Tibial nerve (tissue), 4 donors: Measurements from ENCODE around the gene CASKIN1. TPM values are rescaled to one million over a fixed set of nuclear protein-coding genes. Genes with fewer than 3 reads are reported as not detected.

Experiments used
- DNase-seq, 2 donors: peaks; one replicate each; pipeline ENCODE4 v3.0.0-alpha.2; 2019; ENCODE audit warnings: low spot score in 2 of 2
- H3K27ac ChIP-seq, 4 donors: fragments of 200-600 bp; sonication (generic) in 3 of 4; one replicate each; pipeline ENCODE4 v1.5.1; 2017 to 2019; ENCODE audit warnings: mild to moderate bottlenecking in 1 of 4
- H3K27me3 ChIP-seq, 2 donors: fragments of 200-600 bp; sonication (generic) in 1 of 2; one replicate each; pipeline versions ENCODE4 v1.5.1 to v1.6.0; 2017 to 2019
- H3K36me3 ChIP-seq, 3 donors: fragments of 200-600 bp; sonication (generic); one replicate each; pipeline ENCODE4 v1.5.1; 2018 to 2019
- H3K4me1 ChIP-seq, 4 donors: fragments of 200-600 bp; sonication (generic) in 3 of 4; one replicate each; pipeline ENCODE4 v1.5.1; 2017 to 2019
- H3K4me3 ChIP-seq, 4 donors: fragments of 200-600 bp; sonication (generic) in 3 of 4; one replicate each; pipeline ENCODE4 v1.5.1; 2017 to 2019; ENCODE audit warnings: mild to moderate bottlenecking in 1 of 4, moderate library complexity in 1 of 4
- H3K9me3 ChIP-seq, 4 donors: fragments of 200-600 bp; sonication (generic) in 3 of 4; one replicate each; pipeline ENCODE4 v1.5.1; 2017 to 2019
- EP300 ChIP-seq, 2 donors: sonication (generic); formaldehyde crosslinking; IDR thresholded peaks; one replicate each; pipeline ENCODE4 v1.6.1; 2017; ENCODE audit warnings: antibody characterized with exemption in 2 of 2, mild to moderate bottlenecking in 1 of 2
- POLR2A ChIP-seq, 2 donors: fragments of 450-650 bp; IDR thresholded peaks; one replicate each; pipeline ENCODE4 v1.6.1; 2017; ENCODE audit warnings: antibody characterized with exemption in 2 of 2, mild to moderate bottlenecking in 2 of 2, moderate library complexity in 2 of 2
- WGBS, 2 donors: methylation state at CpG; one replicate each; pipeline ENCODE4 v1.1.5; 2018; 5-methylcytosine and 5-hydroxymethylcytosine counted together
- total RNA-seq, 4 donors: library from RNA; depleted of rRNA; stranded (reverse); fragments of >200 nt; gene quantifications; one replicate each; pipeline ENCODE4 v1.1.0, GENCODE V29; 2016
- TF ChIP-seq, protein P1 (sequence below), 5 experiments: fragments of 200-600 bp in 3 of 5; fragments of 450-650 bp in 2 of 5; sonication (generic) in 3 of 5; IDR thresholded peaks; one replicate each; pipeline ENCODE4 v1.5.1; 2016 to 2019; ENCODE audit warnings: antibody characterized with exemption in 5 of 5, mild to moderate bottlenecking in 3 of 5, moderate library complexity in 2 of 5

The CASKIN1 gene
- total RNA-seq, 4 donors from 2014 or later, result 0.20 to 0.63 (median 0.30) TPM; not detected in 1

DNA sequence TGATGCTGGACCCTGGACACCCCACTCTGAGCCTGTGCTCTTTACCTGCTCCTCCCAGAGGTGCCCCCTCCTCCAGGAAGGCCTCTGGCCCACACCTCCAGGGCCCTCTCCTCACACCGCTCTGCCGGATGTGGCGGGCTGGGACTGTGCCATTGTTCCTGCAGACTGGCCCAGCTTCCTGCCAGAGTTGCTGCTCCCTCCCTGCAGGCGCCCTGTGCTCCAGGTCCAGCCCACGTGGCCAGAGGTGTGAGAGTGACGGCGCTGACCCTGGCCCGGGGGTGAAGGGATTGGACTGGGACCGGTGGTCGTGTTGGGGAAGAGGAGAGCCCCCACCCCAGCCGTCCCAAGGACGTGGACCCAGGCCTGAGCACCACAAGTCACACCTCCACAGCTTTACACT is 32.7 kb upstream of the CASKIN1 start:
- Histone ChIP-seq H3K36me3 (peaks cover 6 to 76% (median 34%) of the 10 kb centered on the region in 3 donors), H3K4me3 (no peak overlapping the region), H3K9me3 (no peaks in the 10 kb centered on the region), H3K27ac (no peak overlapping the region), H3K27me3 (no peaks in the 10 kb centered on the region), H3K4me1 (peaks cover 0 to 29% (median 11%) of the 10 kb centered on the region in 4 donors)
- 85 to 96% methylated on average over 11 to 12 of the region's 12 CpGs for WGBS, 2 donors
- DNase-seq, result no peak
- TF ChIP-seq, protein P1, sequence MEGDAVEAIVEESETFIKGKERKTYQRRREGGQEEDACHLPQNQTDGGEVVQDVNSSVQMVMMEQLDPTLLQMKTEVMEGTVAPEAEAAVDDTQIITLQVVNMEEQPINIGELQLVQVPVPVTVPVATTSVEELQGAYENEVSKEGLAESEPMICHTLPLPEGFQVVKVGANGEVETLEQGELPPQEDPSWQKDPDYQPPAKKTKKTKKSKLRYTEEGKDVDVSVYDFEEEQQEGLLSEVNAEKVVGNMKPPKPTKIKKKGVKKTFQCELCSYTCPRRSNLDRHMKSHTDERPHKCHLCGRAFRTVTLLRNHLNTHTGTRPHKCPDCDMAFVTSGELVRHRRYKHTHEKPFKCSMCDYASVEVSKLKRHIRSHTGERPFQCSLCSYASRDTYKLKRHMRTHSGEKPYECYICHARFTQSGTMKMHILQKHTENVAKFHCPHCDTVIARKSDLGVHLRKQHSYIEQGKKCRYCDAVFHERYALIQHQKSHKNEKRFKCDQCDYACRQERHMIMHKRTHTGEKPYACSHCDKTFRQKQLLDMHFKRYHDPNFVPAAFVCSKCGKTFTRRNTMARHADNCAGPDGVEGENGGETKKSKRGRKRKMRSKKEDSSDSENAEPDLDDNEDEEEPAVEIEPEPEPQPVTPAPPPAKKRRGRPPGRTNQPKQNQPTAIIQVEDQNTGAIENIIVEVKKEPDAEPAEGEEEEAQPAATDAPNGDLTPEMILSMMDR (IDR thresholded peaks at IDR 0.05), result no peak
- no peak for TF ChIP-seq EP300 (IDR thresholded peaks at IDR 0.05)
- no peak for TF ChIP-seq POLR2A (IDR thresholded peaks at IDR 0.05)

DNA sequence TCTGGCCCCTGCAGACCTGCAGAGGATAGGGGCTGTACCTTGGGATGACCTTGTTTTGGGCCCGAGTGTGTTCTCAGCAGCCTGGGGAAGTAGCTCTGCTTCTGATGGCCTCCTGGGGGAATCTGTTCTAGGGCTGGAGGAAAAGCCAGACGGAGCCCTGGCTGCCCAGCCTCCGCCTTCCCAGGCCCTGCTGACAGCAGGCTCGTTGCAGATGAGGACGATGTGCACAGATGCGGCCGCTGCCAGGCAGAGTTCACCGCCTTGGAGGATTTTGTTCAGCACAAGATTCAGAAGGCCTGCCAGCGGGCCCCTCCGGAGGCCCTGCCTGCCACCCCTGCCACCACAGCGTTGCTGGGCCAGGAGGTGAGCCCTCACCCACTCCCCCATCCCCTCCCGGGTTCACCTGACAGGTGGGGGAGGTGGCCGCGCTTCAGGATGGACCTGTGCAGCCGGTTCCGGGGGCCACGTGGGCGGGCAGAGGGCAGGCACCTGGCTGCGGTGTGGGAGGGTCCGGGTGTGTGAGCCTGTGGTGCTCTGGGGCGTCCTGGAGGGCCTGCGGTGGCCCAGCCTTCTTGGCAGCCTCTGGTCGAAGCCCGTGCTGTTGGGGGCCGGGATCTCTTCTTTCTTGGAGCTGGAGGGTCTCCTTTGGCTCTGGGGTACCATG is 31.9 kb upstream of the CASKIN1 start:
- H3K9me3 ChIP-seq, result no peaks in the 10 kb centered on the region
- no peaks in the 10 kb centered on the region for H3K27me3 ChIP-seq
- no peak overlapping the region for H3K4me3 ChIP-seq
- no peak for DNase-seq
- no peak overlapping the region for H3K27ac ChIP-seq
- H3K36me3 ChIP-seq, result peaks cover 6 to 68% (median 32%) of the 10 kb centered on the region in 3 donors
- WGBS, 2 donors, result 89 to 92% methylated on average over 8 to 23 of the region's 25 CpGs
- peaks cover 0 to 30% (median 12%) of the 10 kb centered on the region in 4 donors for H3K4me1 ChIP-seq
- TF ChIP-seq EP300 (IDR thresholded peaks at IDR 0.05), result no peak
- no peak for TF ChIP-seq POLR2A (IDR thresholded peaks at IDR 0.05)
- TF ChIP-seq, protein P1 (IDR thresholded peaks at IDR 0.05), result no peak

DNA sequence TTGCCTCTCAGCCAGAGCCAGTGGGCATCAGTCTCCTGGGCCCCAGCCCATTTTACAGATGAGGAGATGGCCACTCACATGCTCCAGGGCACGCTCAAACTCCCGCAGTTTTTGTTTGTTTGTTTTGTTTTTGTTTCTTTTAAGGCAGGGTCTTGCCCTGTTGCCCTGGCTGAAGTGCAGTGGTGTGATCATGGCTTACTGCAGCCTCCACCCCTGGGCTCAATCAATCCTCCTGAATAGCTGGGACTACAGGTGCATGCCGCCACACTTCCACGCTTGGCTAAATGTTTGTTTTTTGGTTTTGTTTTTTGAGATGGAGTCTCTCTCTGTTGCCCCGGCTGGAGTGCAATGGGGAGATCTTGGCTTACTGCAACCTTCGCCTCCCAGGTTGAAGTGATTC is 30.5 kb upstream of the CASKIN1 start:
- TF ChIP-seq, protein P1 (IDR thresholded peaks at IDR 0.05), result no peak
- TF ChIP-seq EP300 (IDR thresholded peaks at IDR 0.05) (no peak), POLR2A (IDR thresholded peaks at IDR 0.05) (no peak)
- H3K4me1 ChIP-seq, result peaks cover 0 to 34% (median 12%) of the 10 kb centered on the region in 4 donors
- H3K27ac ChIP-seq, result no peak overlapping the region
- peaks cover 0 to 54% (median 20%) of the 10 kb centered on the region in 3 donors for H3K36me3 ChIP-seq
- H3K9me3 ChIP-seq, result no peaks in the 10 kb centered on the region
- WGBS, 2 donors, result 83 to 90% methylated on average over 6 of the region's 6 CpGs
- no peak for DNase-seq
- no peak overlapping the region for H3K4me3 ChIP-seq
- no peaks in the 10 kb centered on the region for H3K27me3 ChIP-seq

- no peak overlapping the region for H3K4me3 ChIP-seq
- 63 to 71% methylated on average over 9 of the region's 9 CpGs for WGBS, 2 donors
- DNase-seq, result no peak
- TF ChIP-seq, protein P1 (IDR thresholded peaks at IDR 0.05), result no peak
- no peak for TF ChIP-seq EP300 (IDR thresholded peaks at IDR 0.05)
- TF ChIP-seq POLR2A (IDR thresholded peaks at IDR 0.05), result no peak
- no peaks in the 10 kb centered on the region for H3K27me3 ChIP-seq
- H3K4me1 ChIP-seq, result peaks cover 0 to 34% (median 12%) of the 10 kb centered on the region in 4 donors
- peaks cover 0 to 48% (median 15%) of the 10 kb centered on the region in 3 donors for H3K36me3 ChIP-seq
- no peaks in the 10 kb centered on the region for H3K9me3 ChIP-seq
- no peak overlapping the region for H3K27ac ChIP-seq
Measured at GRCh38 chr16:2226245-2226793, 29.9 kb upstream of the CASKIN1 start.

GRCh38 chr16:2223942-2224486 is 27.6 kb upstream of the CASKIN1 start:
- H3K9me3 ChIP-seq, result no peaks in the 10 kb centered on the region
- peaks cover 0 to 34% (median 12%) of the 10 kb centered on the region in 4 donors for H3K4me1 ChIP-seq
- H3K27ac ChIP-seq, result peak overlapping the region; percentile 77 to 94 (median 88)
- H3K27me3 ChIP-seq, result no peaks in the 10 kb centered on the region
- peaks cover 0 to 25% (median 7%) of the 10 kb centered on the region in 3 donors for H3K36me3 ChIP-seq
- H3K4me3 ChIP-seq, result peak overlapping the region; percentile 73 to 98 (median 90)
- 15 to 42% methylated on average over 4 to 11 of the region's 22 CpGs for WGBS, 2 donors
- TF ChIP-seq, protein P1 (IDR thresholded peaks at IDR 0.05), result no peak
- TF ChIP-seq POLR2A (IDR thresholded peaks at IDR 0.05) (no peak), EP300 (IDR thresholded peaks at IDR 0.05) (no peak)
- DNase-seq, result no peak
